PC-3 (cell line): ENCODE data around the gene KIF5C.

Source experiments
- EZH2 ChIP-seq: fragments of 300-600 bp; sonication (generic); IDR thresholded peaks from one replicate; pipeline ENCODE4 v1.6.1; 2017; ENCODE audit warnings: antibody characterized with exemption, mild to moderate bottlenecking, low read length; ENCODE audit not compliant: unreplicated experiment
- TF ChIP-seq, protein P1 (sequence below): fragments of 300-600 bp; sonication (generic); conservative IDR thresholded peaks from 2 replicates; pipeline ENCODE4 v1.5.1; 2017; ENCODE audit warnings: antibody characterized with exemption, low read depth, mild to moderate bottlenecking, low read length

DNA sequence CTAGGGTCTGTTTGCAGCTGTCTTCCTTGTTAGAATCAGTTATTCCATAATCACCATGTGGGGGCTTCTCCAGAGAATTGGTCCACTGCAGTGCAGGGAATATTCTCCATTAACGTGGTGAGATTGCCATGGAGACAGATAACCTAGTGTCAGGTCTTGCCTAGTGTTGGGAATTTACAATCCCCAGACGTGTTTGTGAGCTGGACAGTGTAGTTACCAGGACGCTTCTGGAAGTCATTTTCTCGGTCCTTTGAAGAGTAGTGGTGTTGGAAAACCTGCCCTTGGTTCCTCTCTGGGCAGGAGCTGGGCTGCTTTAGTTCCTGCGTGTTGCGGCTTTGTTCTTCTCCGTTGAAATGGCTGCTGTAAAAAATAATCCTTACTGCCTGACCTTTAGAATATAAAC, 94.6 kb downstream of the KIF5C start:
- TF ChIP-seq, protein P1, sequence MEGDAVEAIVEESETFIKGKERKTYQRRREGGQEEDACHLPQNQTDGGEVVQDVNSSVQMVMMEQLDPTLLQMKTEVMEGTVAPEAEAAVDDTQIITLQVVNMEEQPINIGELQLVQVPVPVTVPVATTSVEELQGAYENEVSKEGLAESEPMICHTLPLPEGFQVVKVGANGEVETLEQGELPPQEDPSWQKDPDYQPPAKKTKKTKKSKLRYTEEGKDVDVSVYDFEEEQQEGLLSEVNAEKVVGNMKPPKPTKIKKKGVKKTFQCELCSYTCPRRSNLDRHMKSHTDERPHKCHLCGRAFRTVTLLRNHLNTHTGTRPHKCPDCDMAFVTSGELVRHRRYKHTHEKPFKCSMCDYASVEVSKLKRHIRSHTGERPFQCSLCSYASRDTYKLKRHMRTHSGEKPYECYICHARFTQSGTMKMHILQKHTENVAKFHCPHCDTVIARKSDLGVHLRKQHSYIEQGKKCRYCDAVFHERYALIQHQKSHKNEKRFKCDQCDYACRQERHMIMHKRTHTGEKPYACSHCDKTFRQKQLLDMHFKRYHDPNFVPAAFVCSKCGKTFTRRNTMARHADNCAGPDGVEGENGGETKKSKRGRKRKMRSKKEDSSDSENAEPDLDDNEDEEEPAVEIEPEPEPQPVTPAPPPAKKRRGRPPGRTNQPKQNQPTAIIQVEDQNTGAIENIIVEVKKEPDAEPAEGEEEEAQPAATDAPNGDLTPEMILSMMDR: no peak
- no peak for TF ChIP-seq EZH2
